Measurements from ENCODE around the gene FGF7.

- TF ChIP-seq, protein P1, sequence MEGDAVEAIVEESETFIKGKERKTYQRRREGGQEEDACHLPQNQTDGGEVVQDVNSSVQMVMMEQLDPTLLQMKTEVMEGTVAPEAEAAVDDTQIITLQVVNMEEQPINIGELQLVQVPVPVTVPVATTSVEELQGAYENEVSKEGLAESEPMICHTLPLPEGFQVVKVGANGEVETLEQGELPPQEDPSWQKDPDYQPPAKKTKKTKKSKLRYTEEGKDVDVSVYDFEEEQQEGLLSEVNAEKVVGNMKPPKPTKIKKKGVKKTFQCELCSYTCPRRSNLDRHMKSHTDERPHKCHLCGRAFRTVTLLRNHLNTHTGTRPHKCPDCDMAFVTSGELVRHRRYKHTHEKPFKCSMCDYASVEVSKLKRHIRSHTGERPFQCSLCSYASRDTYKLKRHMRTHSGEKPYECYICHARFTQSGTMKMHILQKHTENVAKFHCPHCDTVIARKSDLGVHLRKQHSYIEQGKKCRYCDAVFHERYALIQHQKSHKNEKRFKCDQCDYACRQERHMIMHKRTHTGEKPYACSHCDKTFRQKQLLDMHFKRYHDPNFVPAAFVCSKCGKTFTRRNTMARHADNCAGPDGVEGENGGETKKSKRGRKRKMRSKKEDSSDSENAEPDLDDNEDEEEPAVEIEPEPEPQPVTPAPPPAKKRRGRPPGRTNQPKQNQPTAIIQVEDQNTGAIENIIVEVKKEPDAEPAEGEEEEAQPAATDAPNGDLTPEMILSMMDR (IDR thresholded peaks at IDR 0.05): no peak
- TF ChIP-seq POLR2A (IDR thresholded peaks at IDR 0.05): no peak
Measured at GRCh38 chr15:49494842-49495241, 71.8 kb downstream of the FGF7 start.

Measured in Peyer's patch (tissue), 4 donors.